Measurements from ENCODE around the gene XYLT1. TPM values are rescaled to one million over a fixed set of nuclear protein-coding genes. Genes with fewer than 3 reads are reported as not detected.

The XYLT1 gene
- total and polyA plus RNA-seq, 9 of the 15 experiments (the other 6 are each of a cell fraction or from before 2014, with no cell fraction given), result 0.03 to 0.09 (median 0.08) TPM; not detected in 6

GRCh38 chr16:17420816-17421215 lies 49.9 kb downstream of the XYLT1 start (continued):
- TF ChIP-seq RNF219 (CRISPR knock-in tag; IDR thresholded peaks at IDR 0.05) (no peak), NR2C1 (IDR thresholded peaks at IDR 0.05) (no peak), NR2C1 (tag; IDR thresholded peaks at IDR 0.05) (no peak), ADNP (tag; IDR thresholded peaks at IDR 0.05) (no peak), TFAM (CRISPR knock-in tag; conservative IDR thresholded peaks at IDR 0.05) (no peak), ZNF57 (CRISPR knock-in tag; IDR thresholded peaks at IDR 0.05) (no peak), MCM5 (IDR thresholded peaks at IDR 0.05; ENCODE audit: low read depth) (no peak), POLR2A (conservative IDR thresholded peaks at IDR 0.05) (no peak), NFXL1 (CRISPR knock-in tag; IDR thresholded peaks at IDR 0.05) (no peak), EGR1 (conservative IDR thresholded peaks at IDR 0.05) (no peak)

GRCh38 chr16:17419266-17419665 lies 51.5 kb downstream of the XYLT1 start:
- no peak for DNase-seq (ENCODE audit: extremely low read depth in 1 of 4, low spot score in 3 of 4)
- 0% methylated on average over 4 of the region's 4 CpGs for WGBS (ENCODE audit: insufficient coverage, low coverage, missing lambda C conversion rate)
- in situ Hi-C loops (cut with MboI), result no loop called here
- Histone ChIP-seq H3K36me3 (ENCODE audit: control insufficient read depth, insufficient read depth, low read length) (no peaks in the 10 kb centered on the region), H4K20me1 (replicated peaks; ENCODE audit: control insufficient read depth, insufficient read depth, low read length) (peaks cover 6% of the 10 kb centered on the region; the same call in 1 of the 2 replicates), H3K9me1 (ENCODE audit: control insufficient read depth, insufficient read depth, low read length) (no peaks in the 10 kb centered on the region), H3K4me3 (no peak overlapping the region), H2AFZ (ENCODE audit: low read depth, low read length) (no peak overlapping the region), H3K9ac (ENCODE audit: insufficient read depth in 1 of 2, low read depth in 2 of 2, low read length in 2 of 2) (no peak overlapping the region), H3K27me3 (ENCODE audit: control insufficient read depth in 2 of 2, insufficient read depth in 2 of 2, low read length in 2 of 2) (peaks cover 3 to 28% of the 10 kb centered on the region in 2 experiments; a peak in 4 of 5 replicates), H3K4me1 (replicated peaks in 1 of 2; ENCODE audit: control insufficient read depth in 2 of 2, insufficient read depth in 2 of 2, low read length in 2 of 2) (no peaks in the 10 kb centered on the region), H3K4me2 (ENCODE audit: insufficient read depth, low read length) (no peak overlapping the region), H3K9me3 (replicated peaks; ENCODE audit: control insufficient read depth, insufficient read depth, low read depth, low read length) (no peaks in the 10 kb centered on the region), H3K79me2 (ENCODE audit: control insufficient read depth, insufficient read depth, low read length) (no peaks in the 10 kb centered on the region), H3K27ac (ENCODE audit: extremely low read depth, low read depth, low read length) (no peak overlapping the region)
- POLR2A ChIA-PET, result no interaction called here
- BruUV-seq (replicated peaks), result no TSS peak
- intact Hi-C loops (cut with micrococcal nuclease), result no loop called here
- no peak for ATAC-seq
- no peak for FAIRE-seq
- CTCF ChIA-PET (ENCODE audit: low intra/inter-chr PET ratio), result no interaction called here
- TF ChIP-seq ZBTB40 (IDR thresholded peaks at IDR 0.05) (peak; percentile 62; the same call in 1 of the 2 replicates), ZBTB40 (CRISPR knock-in tag; IDR thresholded peaks at IDR 0.05) (no peak), SMAD4 (CRISPR knock-in tag; conservative IDR thresholded peaks at IDR 0.05) (no peak)

Measured in K562 (cell line).